Ovary (tissue), 3 donors: ENCODE data around the gene DBT.

Experiments used
- EP300 ChIP-seq: sonication (generic); formaldehyde crosslinking; IDR thresholded peaks from one replicate; pipeline ENCODE4 v1.6.1; 2017; ENCODE audit warnings: antibody characterized with exemption
- POLR2A ChIP-seq: fragments of 450-650 bp; IDR thresholded peaks from one replicate; pipeline ENCODE4 v1.6.1; 2017; ENCODE audit warnings: antibody characterized with exemption, mild to moderate bottlenecking, moderate library complexity
- TF ChIP-seq, protein P1 (sequence below), 3 donors: fragments of 450-650 bp in 2 of 3; fragments of 200-600 bp in 1 of 3; IDR thresholded peaks; one replicate each; pipeline versions ENCODE4 v1.5.1 to v1.8.0; 2016 to 2022; ENCODE audit warnings: antibody characterized with exemption in 3 of 3, mild to moderate bottlenecking in 1 of 3
- donor health status: DM: no; HTN: no; CAD: no.

DNA sequence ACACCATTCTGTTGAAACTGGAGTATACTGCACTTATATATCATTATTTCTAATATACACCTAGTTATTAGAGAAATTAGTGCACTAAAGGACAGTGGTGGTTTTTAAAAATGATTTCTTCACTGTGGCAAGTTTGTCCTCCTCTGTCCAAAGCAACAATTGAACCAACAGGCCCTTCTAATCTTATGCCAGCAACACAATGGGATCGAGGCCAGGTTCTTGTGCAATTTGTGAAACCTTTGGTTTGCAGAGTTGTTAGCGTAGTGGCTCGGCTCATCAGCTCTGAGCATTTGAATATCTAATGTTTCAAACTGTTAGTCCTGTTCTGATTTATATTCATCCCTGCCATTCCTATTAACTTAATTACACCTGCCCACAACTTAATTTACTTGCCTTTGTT, 61.7 kb downstream of the DBT start:
- no peak for TF ChIP-seq POLR2A
- TF ChIP-seq, protein P1, sequence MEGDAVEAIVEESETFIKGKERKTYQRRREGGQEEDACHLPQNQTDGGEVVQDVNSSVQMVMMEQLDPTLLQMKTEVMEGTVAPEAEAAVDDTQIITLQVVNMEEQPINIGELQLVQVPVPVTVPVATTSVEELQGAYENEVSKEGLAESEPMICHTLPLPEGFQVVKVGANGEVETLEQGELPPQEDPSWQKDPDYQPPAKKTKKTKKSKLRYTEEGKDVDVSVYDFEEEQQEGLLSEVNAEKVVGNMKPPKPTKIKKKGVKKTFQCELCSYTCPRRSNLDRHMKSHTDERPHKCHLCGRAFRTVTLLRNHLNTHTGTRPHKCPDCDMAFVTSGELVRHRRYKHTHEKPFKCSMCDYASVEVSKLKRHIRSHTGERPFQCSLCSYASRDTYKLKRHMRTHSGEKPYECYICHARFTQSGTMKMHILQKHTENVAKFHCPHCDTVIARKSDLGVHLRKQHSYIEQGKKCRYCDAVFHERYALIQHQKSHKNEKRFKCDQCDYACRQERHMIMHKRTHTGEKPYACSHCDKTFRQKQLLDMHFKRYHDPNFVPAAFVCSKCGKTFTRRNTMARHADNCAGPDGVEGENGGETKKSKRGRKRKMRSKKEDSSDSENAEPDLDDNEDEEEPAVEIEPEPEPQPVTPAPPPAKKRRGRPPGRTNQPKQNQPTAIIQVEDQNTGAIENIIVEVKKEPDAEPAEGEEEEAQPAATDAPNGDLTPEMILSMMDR (IDR thresholded peaks at IDR 0.05), result no peak
- no peak for TF ChIP-seq EP300
